ENCODE results near the gene KLF11. TPM values are rescaled to one million over a fixed set of nuclear protein-coding genes. Genes with fewer than 3 reads are reported as not detected.

Gene KLF11
- polyA plus RNA-seq, 1 of the 3 experiments (the other 2 are of a cell fraction) = 9.5 TPM

GRCh38 chr2:10019174-10019573 is 24.2 kb upstream of the KLF11 start:
- Histone ChIP-seq H3K9ac (no peak overlapping the region), H3K9me3 (no peaks in the 10 kb centered on the region; the same call in 1 of the 2 replicates), H3K9me2 (no peaks in the 10 kb centered on the region), H3K36me3 (replicated peaks in 1 of 2; ENCODE audit: control insufficient read depth in 1 of 2, insufficient read depth in 2 of 2, low read length in 1 of 2) (no peaks in the 10 kb centered on the region), H2AFZ (ENCODE audit: low read depth) (no peak overlapping the region), H4K20me1 (ENCODE audit: insufficient read depth) (no peaks in the 10 kb centered on the region), H3K4me3 (ENCODE audit: low read depth in 2 of 2, low read length in 1 of 2) (no peak overlapping the region), H3K79me2 (ENCODE audit: insufficient read depth) (no peaks in the 10 kb centered on the region), H3K4me1 (ENCODE audit: control insufficient read depth in 1 of 2, insufficient read depth in 2 of 2, low read depth in 1 of 2, low read length in 1 of 2) (peaks cover 0 to 8% of the 10 kb centered on the region in 2 experiments; a peak in 2 of 4 replicates), H3K27me3 (ENCODE audit: insufficient read depth) (peaks cover 6% of the 10 kb centered on the region; the same call in 1 of the 2 replicates), H3K27ac (ENCODE audit: low read depth in 2 of 2, low read length in 1 of 2) (no peak overlapping the region; a peak in 1 of 4 replicates), H3F3A (replicated peaks; ENCODE audit: insufficient read depth) (no peaks in the 10 kb centered on the region), H3K4me2 (no peak overlapping the region)
- WGBS (ENCODE audit: low lambda C conversion rate) = 76% methylated on average over 8 of the region's 8 CpGs
- TF ChIP-seq MAX (IDR thresholded peaks at IDR 0.05; ENCODE audit: low read depth) = no peak
- no peak for TF ChIP-seq MXI1 (IDR thresholded peaks at IDR 0.05; ENCODE audit: low read depth, low read length)
- TF ChIP-seq RFX5 (IDR thresholded peaks at IDR 0.05; ENCODE audit: low read length) = no peak
- no peak for TF ChIP-seq RCOR1 (IDR thresholded peaks at IDR 0.05; ENCODE audit: low read length)
- TF ChIP-seq IRF3 (IDR thresholded peaks at IDR 0.05; ENCODE audit: low read depth, low read length) = no peak
- no peak for TF ChIP-seq EZH2phosphoT487 (IDR thresholded peaks at IDR 0.05; ENCODE audit: borderline replicate concordance, low read depth)
- TF ChIP-seq USF1 (IDR thresholded peaks at IDR 0.05; ENCODE audit: borderline replicate concordance, low read depth) = no peak
- TF ChIP-seq FOSL2 (IDR thresholded peaks at IDR 0.05; ENCODE audit: borderline replicate concordance, low read depth) = no peak
- no peak for TF ChIP-seq NFIC (IDR thresholded peaks at IDR 0.05; ENCODE audit: borderline replicate concordance)
- TF ChIP-seq CHD2 (IDR thresholded peaks at IDR 0.05; ENCODE audit: low read length, partially characterized antibody) = no peak
- TF ChIP-seq PBX3 (IDR thresholded peaks at IDR 0.05) = no peak
- no peak for TF ChIP-seq EP300 (IDR thresholded peaks at IDR 0.05; ENCODE audit: borderline replicate concordance in 1 of 2, low read depth in 1 of 2, low read length in 1 of 2)
- no peak for TF ChIP-seq JUND (IDR thresholded peaks at IDR 0.05)
- TF ChIP-seq REST (IDR thresholded peaks at IDR 0.05; ENCODE audit: low read depth, low read length) = no peak
- TF ChIP-seq NRF1 (IDR thresholded peaks at IDR 0.05; ENCODE audit: low read depth, low read length) = no peak
- no peak for TF ChIP-seq FOXM1 (IDR thresholded peaks at IDR 0.05; ENCODE audit: low read depth)
- no peak for TF ChIP-seq FOXJ3 (CRISPR knock-in tag; IDR thresholded peaks at IDR 0.05)
- no peak for TF ChIP-seq TEAD4 (IDR thresholded peaks at IDR 0.05; ENCODE audit: borderline replicate concordance, insufficient read depth)
- TF ChIP-seq SIN3A (IDR thresholded peaks at IDR 0.05; ENCODE audit: borderline replicate concordance, low read depth, low read length) = no peak
- no peak for DNase-seq
- CTCF ChIA-PET = interaction anchor here (0.7 to 4.3 kb wide), 4 partner anchors 10 to 205 kb away, joined by 4 to 38 read pairs (median 8); no protein-coding TSS in a partner anchor
- POLR2A ChIA-PET = interaction anchor here (1.4 kb wide), 1 partner anchor 26 kb away, joined by 3 read pairs; no protein-coding TSS in a partner anchor
